Measurements from ENCODE around the gene AFDN.

The AFDN gene

DNA sequence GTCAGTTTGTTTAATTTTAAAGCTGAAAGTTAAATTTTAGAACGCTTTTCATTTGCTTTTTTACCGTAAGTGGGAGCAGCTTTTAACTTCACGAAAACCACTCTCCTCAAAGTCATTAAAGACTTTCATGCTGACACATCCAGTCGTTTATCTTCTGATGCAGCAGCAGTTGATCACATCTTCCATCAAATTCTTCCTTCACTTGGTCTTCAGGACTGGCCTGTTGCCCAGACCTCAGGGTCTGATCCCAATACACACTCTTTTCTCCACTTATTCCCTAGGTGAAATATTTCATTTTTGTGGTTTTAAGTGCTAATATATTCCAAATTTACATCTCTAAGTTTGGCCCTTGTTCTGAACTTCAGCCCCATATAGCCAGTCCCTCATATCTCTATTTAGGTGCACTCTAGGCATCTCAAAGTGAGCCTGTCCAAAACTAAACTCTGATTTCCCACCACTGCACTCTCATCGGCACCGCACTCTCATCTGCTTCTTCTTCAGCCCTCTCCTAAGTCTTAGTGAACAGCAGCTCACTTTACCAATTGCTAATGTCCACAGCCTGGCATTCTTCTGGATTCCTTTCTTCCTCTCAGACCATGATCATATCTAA lies 20.4 kb downstream of the AFDN start:
- H3K4me3 ChIP-seq (ENCODE audit: low read depth, low read length) = no peak overlapping the region
- TF ChIP-seq, protein P1, sequence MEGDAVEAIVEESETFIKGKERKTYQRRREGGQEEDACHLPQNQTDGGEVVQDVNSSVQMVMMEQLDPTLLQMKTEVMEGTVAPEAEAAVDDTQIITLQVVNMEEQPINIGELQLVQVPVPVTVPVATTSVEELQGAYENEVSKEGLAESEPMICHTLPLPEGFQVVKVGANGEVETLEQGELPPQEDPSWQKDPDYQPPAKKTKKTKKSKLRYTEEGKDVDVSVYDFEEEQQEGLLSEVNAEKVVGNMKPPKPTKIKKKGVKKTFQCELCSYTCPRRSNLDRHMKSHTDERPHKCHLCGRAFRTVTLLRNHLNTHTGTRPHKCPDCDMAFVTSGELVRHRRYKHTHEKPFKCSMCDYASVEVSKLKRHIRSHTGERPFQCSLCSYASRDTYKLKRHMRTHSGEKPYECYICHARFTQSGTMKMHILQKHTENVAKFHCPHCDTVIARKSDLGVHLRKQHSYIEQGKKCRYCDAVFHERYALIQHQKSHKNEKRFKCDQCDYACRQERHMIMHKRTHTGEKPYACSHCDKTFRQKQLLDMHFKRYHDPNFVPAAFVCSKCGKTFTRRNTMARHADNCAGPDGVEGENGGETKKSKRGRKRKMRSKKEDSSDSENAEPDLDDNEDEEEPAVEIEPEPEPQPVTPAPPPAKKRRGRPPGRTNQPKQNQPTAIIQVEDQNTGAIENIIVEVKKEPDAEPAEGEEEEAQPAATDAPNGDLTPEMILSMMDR (IDR thresholded peaks at IDR 0.05; ENCODE audit: low read depth, low read length) = no peak

GRCh38 chr6:167847936-167848335 lies 21.2 kb downstream of the AFDN start:
- TF ChIP-seq, protein P1 (IDR thresholded peaks at IDR 0.05; ENCODE audit: low read depth, low read length) = no peak
- no peak overlapping the region for H3K4me3 ChIP-seq (ENCODE audit: low read depth, low read length)

- TF ChIP-seq, protein P1 (IDR thresholded peaks at IDR 0.05; ENCODE audit: low read depth, low read length) = no peak
- no peak overlapping the region for H3K4me3 ChIP-seq (ENCODE audit: low read depth, low read length)
Observed at GRCh38 chr6:167848783-167849182, 22.1 kb downstream of the AFDN start.

DNA sequence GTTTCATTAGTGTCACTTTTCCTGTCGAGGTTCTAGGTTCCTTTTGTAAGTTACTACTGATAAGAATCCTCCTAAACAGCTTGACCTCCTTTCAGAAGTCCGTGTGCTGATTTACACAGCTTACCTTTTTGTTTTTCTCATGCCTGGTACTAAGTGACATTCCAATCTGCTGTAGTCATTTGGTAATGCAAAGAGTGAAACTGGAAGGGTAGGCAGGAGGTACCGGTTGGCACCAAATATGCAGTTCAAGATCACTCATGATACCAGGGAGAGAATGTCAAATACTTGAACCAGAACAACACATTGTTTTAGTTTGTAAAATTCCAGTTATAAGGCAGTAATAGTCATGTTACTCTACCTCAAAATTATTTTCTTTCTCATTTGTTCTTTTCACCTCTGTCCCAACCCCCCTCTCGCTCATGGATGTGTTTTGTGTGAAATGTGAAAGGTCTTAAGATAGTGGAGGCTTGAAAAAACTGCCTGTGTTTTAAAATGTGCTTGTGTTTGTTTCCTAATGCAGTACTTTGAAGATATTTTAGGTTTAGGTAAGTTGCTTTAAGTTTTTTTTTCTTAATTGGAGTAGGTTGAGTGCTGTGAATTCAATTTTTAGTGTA lies 23.2 kb downstream of the AFDN start:
- TF ChIP-seq, protein P1 (IDR thresholded peaks at IDR 0.05; ENCODE audit: low read depth, low read length) = no peak
- no peak overlapping the region for H3K4me3 ChIP-seq (ENCODE audit: low read depth, low read length)

DNA sequence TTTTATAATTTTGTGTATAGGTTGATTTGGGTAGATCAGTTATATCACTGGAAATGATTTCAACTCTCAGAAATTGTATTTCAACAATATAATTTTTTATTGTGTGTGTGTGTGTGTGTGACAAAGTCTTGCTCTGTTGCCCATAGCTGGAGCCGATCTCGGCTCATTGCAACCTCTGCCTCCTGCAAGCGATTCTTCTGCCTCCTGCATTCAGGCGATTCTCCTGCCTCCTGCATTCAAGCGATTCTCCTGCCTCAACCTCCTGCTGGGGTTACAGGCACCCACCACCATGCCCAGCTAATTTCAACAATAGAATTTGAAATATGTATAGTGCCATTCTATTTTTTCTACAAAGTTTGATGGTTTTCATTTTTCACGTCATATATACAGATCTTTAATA lies 24.1 kb downstream of the AFDN start:
- TF ChIP-seq, protein P1 (IDR thresholded peaks at IDR 0.05; ENCODE audit: low read depth, low read length) = no peak
- no peak overlapping the region for H3K4me3 ChIP-seq (ENCODE audit: low read depth, low read length)

DNA sequence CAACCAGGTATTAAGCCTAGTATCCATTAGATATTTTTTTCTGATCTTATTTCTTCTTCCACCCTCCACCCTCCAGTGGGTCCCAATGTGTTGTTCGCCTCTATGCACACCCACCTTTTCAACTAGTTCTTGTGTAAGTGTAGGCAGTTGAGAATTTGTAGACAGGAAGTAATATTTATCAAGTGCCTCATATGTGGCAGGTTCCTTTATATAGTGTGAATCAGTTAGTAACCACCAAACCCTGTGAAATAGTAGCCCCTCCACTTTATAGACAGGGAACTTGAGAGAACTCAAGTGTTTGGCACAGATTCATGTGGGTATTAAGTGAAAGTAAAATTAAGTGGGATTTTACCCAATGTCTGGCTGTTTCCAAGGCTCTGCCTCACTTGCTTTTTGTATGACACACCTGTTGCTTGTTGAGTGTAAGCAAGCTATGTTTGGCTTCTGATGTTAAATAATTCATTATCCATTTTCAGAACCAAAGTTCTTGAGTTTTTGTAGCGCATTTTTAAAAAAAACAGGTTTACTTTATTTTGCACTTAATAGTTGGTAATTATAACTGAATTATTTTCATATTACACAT lies 24.8 kb downstream of the AFDN start:
- TF ChIP-seq, protein P1 (IDR thresholded peaks at IDR 0.05; ENCODE audit: low read depth, low read length) = no peak
- H3K4me3 ChIP-seq (ENCODE audit: low read depth, low read length) = no peak overlapping the region

DNA sequence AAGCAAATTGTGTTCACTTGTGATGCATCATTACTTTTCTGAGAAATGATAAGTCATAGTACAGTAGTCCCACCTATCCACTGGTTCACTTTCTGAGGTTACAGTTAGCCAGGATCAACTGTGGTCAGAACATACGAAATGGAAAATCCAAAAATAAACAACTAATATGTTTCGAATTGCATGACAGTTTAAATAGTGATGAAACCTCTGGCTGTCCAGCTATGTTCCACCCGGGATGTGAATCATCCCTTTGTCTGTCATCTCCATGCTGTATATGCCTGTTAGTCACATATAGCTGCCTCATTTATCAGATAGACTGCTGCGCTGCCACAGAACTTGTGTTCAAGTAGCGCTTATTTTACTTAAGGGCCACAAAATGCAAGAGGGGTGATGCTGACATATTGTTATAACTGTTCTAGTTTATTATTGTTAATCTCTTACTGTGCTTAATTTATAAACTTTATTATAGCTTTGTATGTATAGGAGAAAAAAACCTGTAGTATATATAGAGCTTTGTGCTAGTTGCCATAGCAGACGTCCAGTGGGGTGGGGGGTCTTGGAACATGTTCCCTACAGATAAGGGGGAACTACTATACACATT lies 29.2 kb downstream of the AFDN start:
- TF ChIP-seq, protein P1 (IDR thresholded peaks at IDR 0.05; ENCODE audit: low read depth, low read length) = no peak
- H3K4me3 ChIP-seq (ENCODE audit: low read depth, low read length) = peak overlapping the region; percentile 3; the same call in 1 of the 2 replicates
